Measurements from ENCODE around the gene SEMA3F.

The SEMA3F gene

GRCh38 chr3:50190936-50191660 lies 36.0 kb downstream of the SEMA3F start, which contains the start of gene GNAT1:
Gene GNAT1 (plus strand): TSS chr3:50191610. CDS start chr3:50191726, 116 bp downstream.
- in situ Hi-C loops (cut with MboI; ENCODE audit: low sequenced_read_pairs) = no loop called here

GRCh38 chr3:50192124-50192523 lies 37.0 kb downstream of the SEMA3F start:
- in situ Hi-C loops (cut with MboI; ENCODE audit: low sequenced_read_pairs) = no loop called here

GRCh38 chr3:50192689-50193141 lies 37.6 kb downstream of the SEMA3F start:
- in situ Hi-C loops (cut with MboI; ENCODE audit: low sequenced_read_pairs) = no loop called here

- in situ Hi-C loops (cut with MboI; ENCODE audit: low sequenced_read_pairs) = no loop called here
These were observed 38.2 kb downstream of the SEMA3F start for GRCh38 chr3:50193286-50193685.

GRCh38 chr3:50193746-50194127 lies 38.6 kb downstream of the SEMA3F start:
- in situ Hi-C loops (cut with MboI; ENCODE audit: low sequenced_read_pairs) = no loop called here

GRCh38 chr3:50194128-50194902 lies 39.2 kb downstream of the SEMA3F start:
- in situ Hi-C loops (cut with MboI; ENCODE audit: low sequenced_read_pairs) = no loop called here

- in situ Hi-C loops (cut with MboI; ENCODE audit: low sequenced_read_pairs) = no loop called here
These were observed 39.9 kb downstream of the SEMA3F start for GRCh38 chr3:50194903-50195500.

- in situ Hi-C loops (cut with MboI; ENCODE audit: low sequenced_read_pairs) = no loop called here
These were observed 40.6 kb downstream of the SEMA3F start for GRCh38 chr3:50195501-50196252.

GRCh38 chr3:50196253-50196801 lies 41.2 kb downstream of the SEMA3F start:
- in situ Hi-C loops (cut with MboI; ENCODE audit: low sequenced_read_pairs) = no loop called here

GRCh38 chr3:50201573-50202315 lies 46.6 kb downstream of the SEMA3F start:
- in situ Hi-C loops (cut with MboI; ENCODE audit: low sequenced_read_pairs) = no loop called here

GRCh38 chr3:50202353-50203112 lies 47.4 kb downstream of the SEMA3F start:
- in situ Hi-C loops (cut with MboI; ENCODE audit: low sequenced_read_pairs) = no loop called here

- in situ Hi-C loops (cut with MboI; ENCODE audit: low sequenced_read_pairs) = no loop called here
These were observed 48.1 kb downstream of the SEMA3F start for GRCh38 chr3:50203113-50203808.

- in situ Hi-C loops (cut with MboI; ENCODE audit: low sequenced_read_pairs) = no loop called here
These were observed 49.0 kb downstream of the SEMA3F start for GRCh38 chr3:50203809-50204803.

GRCh38 chr3:50204804-50205412 lies 49.8 kb downstream of the SEMA3F start, which contains the start of gene SLC38A3:
Gene SLC38A3 (plus strand): TSS chr3:50205271. CDS start chr3:50214200, 8,929 bp downstream.
- in situ Hi-C loops (cut with MboI; ENCODE audit: low sequenced_read_pairs) = no loop called here

- in situ Hi-C loops (cut with MboI; ENCODE audit: low sequenced_read_pairs) = no loop called here
These were observed 50.5 kb downstream of the SEMA3F start for GRCh38 chr3:50205413-50206276.
